ENCODE results near the gene CHCHD6.

DNA sequence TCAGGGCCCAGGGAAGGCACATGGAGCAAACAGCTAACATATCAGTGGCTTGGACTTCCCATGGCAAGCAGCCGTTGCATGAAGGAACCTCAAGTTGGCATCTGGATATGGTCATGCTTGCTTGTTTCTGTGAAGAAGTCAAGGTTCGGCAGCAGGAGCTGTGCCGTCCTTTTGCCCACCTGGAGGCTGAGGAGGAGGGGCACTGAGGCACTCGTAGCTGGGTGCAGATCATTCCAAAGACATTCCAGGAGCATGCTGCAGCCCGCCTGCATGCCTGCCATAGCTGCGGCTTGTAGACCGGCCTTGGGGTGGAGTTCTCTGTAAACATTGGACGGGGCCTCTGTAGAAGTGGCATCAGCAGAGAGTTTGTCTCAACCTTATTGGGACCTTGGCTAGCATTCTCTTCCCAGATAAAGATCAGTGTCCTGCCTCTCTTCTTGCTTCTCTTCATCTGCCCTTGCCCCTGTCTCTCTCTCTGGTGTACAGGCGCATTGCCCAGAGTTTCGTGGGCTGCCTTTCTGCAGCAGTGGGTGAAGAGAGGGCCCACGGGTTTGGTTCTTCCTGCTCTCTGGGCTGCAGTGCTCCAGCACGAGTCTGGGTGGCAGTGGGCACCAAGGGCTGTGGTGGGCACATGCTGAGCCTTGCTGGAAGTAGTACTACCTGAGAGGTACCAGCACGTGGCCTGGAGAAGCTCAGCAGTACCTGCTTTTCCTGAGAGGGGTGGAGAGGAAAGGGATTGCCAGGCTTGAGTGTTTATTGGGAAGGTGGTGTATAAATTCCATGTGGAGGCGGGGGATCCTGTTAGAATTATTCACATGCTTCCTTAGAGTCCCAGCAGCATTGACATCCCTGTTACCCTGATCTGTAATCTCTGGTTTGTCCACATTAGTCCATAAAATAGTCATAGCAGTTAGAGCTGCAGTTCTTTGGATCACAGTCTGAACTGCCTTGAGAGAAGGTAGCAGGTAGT, 49.4 kb downstream of the CHCHD6 start:
- TF ChIP-seq, protein P1, sequence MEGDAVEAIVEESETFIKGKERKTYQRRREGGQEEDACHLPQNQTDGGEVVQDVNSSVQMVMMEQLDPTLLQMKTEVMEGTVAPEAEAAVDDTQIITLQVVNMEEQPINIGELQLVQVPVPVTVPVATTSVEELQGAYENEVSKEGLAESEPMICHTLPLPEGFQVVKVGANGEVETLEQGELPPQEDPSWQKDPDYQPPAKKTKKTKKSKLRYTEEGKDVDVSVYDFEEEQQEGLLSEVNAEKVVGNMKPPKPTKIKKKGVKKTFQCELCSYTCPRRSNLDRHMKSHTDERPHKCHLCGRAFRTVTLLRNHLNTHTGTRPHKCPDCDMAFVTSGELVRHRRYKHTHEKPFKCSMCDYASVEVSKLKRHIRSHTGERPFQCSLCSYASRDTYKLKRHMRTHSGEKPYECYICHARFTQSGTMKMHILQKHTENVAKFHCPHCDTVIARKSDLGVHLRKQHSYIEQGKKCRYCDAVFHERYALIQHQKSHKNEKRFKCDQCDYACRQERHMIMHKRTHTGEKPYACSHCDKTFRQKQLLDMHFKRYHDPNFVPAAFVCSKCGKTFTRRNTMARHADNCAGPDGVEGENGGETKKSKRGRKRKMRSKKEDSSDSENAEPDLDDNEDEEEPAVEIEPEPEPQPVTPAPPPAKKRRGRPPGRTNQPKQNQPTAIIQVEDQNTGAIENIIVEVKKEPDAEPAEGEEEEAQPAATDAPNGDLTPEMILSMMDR (IDR thresholded peaks at IDR 0.05), result no peak
- no peak for TF ChIP-seq ZFX (IDR thresholded peaks at IDR 0.05; ENCODE audit: borderline replicate concordance)
